ENCODE measurements around the gene PTK7.

Gene PTK7

DNA sequence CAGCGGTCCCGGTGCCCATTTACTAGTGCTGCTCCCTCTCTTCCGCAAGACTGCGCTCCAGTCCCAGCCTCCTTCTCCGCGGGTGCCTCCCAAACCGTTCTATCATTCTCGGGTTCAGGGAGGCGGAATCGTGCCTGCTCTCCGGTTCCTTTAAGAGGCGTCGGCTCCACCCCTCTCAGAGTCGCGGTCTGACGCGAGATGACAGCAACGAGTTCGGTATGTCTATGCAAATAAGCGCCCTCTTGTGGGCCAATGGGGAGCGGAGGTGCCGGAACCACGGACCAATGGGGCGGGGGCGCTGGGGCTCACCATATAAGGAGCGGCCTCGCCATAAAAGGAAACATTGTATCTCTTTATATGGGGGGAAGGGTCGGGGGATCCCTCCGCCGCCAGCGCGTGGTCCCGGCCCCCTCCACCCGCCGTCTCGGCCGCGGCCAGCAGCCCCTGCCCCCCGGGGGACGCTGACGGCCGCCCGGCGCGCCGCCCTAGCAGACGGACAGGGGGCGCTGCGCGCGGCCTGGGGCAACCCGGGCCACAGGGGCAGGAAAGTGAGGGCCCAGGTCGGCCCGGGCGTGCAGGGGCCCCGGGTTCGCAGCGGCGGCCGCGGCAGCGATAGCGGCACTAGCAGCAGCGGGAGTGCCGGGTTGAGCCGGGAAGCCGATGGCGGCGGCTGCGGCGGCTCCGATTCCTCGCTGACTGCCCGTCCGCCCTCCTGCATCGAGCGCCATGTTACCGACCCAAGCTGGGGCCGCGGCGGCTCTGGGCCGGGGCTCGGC is 95.0 kb downstream of the PTK7 start, which contains the start of gene SRF:
TSS of gene SRF (plus strand) at position 339 of the 776 bp plus-strand sequence. CDS start at position 727, 388 bp downstream.
- TF ChIP-seq, protein P1, sequence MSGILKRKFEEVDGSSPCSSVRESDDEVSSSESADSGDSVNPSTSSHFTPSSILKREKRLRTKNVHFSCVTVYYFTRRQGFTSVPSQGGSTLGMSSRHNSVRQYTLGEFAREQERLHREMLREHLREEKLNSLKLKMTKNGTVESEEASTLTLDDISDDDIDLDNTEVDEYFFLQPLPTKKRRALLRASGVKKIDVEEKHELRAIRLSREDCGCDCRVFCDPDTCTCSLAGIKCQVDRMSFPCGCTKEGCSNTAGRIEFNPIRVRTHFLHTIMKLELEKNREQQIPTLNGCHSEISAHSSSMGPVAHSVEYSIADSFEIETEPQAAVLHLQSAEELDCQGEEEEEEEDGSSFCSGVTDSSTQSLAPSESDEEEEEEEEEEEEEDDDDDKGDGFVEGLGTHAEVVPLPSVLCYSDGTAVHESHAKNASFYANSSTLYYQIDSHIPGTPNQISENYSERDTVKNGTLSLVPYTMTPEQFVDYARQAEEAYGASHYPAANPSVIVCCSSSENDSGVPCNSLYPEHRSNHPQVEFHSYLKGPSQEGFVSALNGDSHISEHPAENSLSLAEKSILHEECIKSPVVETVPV (CRISPR knock-in tag; IDR thresholded peaks at IDR 0.05): no peak
- TF ChIP-seq SNAI2 (CRISPR knock-in tag; IDR thresholded peaks at IDR 0.05): peak; percentile 87; the same call in 1 of the 2 replicates
- TF ChIP-seq PPARA (CRISPR knock-in tag; IDR thresholded peaks at IDR 0.05; ENCODE audit: borderline replicate concordance): no peak; the same call in 1 of the 2 replicates
- no peak for TF ChIP-seq ISL1 (CRISPR knock-in tag; IDR thresholded peaks at IDR 0.05)
- TF ChIP-seq, protein P2, sequence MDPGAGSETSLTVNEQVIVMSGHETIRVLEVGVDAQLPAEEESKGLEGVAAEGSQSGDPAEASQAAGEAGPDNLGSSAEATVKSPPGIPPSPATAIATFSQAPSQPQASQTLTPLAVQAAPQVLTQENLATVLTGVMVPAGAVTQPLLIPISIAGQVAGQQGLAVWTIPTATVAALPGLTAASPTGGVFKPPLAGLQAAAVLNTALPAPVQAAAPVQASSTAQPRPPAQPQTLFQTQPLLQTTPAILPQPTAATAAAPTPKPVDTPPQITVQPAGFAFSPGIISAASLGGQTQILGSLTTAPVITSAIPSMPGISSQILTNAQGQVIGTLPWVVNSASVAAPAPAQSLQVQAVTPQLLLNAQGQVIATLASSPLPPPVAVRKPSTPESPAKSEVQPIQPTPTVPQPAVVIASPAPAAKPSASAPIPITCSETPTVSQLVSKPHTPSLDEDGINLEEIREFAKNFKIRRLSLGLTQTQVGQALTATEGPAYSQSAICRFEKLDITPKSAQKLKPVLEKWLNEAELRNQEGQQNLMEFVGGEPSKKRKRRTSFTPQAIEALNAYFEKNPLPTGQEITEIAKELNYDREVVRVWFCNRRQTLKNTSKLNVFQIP (CRISPR knock-in tag; IDR thresholded peaks at IDR 0.05; ENCODE audit: borderline replicate concordance, low read depth): no peak
- TF ChIP-seq, protein P3, sequence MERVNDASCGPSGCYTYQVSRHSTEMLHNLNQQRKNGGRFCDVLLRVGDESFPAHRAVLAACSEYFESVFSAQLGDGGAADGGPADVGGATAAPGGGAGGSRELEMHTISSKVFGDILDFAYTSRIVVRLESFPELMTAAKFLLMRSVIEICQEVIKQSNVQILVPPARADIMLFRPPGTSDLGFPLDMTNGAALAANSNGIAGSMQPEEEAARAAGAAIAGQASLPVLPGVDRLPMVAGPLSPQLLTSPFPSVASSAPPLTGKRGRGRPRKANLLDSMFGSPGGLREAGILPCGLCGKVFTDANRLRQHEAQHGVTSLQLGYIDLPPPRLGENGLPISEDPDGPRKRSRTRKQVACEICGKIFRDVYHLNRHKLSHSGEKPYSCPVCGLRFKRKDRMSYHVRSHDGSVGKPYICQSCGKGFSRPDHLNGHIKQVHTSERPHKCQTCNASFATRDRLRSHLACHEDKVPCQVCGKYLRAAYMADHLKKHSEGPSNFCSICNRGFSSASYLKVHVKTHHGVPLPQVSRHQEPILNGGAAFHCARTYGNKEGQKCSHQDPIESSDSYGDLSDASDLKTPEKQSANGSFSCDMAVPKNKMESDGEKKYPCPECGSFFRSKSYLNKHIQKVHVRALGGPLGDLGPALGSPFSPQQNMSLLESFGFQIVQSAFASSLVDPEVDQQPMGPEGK (CRISPR knock-in tag; IDR thresholded peaks at IDR 0.05; ENCODE audit: borderline replicate concordance): no peak
- TF ChIP-seq TOX (CRISPR knock-in tag; IDR thresholded peaks at IDR 0.05; ENCODE audit: borderline replicate concordance): no peak
- 0 out of 2 replicates have a peak, but pooled peaks have one; percentile 58 for TF ChIP-seq ZC3H10 (CRISPR knock-in tag; IDR thresholded peaks at IDR 0.05)
- no peak for TF ChIP-seq RARB (CRISPR knock-in tag; IDR thresholded peaks at IDR 0.05)
- TF ChIP-seq OSR1 (CRISPR knock-in tag; IDR thresholded peaks at IDR 0.05): 0 out of 2 replicates have a peak, but pooled peaks have one; percentile 18
- TF ChIP-seq, protein P4, sequence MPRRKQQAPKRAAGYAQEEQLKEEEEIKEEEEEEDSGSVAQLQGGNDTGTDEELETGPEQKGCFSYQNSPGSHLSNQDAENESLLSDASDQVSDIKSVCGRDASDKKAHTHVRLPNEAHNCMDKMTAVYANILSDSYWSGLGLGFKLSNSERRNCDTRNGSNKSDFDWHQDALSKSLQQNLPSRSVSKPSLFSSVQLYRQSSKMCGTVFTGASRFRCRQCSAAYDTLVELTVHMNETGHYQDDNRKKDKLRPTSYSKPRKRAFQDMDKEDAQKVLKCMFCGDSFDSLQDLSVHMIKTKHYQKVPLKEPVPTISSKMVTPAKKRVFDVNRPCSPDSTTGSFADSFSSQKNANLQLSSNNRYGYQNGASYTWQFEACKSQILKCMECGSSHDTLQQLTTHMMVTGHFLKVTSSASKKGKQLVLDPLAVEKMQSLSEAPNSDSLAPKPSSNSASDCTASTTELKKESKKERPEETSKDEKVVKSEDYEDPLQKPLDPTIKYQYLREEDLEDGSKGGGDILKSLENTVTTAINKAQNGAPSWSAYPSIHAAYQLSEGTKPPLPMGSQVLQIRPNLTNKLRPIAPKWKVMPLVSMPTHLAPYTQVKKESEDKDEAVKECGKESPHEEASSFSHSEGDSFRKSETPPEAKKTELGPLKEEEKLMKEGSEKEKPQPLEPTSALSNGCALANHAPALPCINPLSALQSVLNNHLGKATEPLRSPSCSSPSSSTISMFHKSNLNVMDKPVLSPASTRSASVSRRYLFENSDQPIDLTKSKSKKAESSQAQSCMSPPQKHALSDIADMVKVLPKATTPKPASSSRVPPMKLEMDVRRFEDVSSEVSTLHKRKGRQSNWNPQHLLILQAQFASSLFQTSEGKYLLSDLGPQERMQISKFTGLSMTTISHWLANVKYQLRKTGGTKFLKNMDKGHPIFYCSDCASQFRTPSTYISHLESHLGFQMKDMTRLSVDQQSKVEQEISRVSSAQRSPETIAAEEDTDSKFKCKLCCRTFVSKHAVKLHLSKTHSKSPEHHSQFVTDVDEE (CRISPR knock-in tag; IDR thresholded peaks at IDR 0.05): peak; percentile 54
- no peak for TF ChIP-seq GLIS3 (CRISPR knock-in tag; IDR thresholded peaks at IDR 0.05)
- TF ChIP-seq, protein P5, sequence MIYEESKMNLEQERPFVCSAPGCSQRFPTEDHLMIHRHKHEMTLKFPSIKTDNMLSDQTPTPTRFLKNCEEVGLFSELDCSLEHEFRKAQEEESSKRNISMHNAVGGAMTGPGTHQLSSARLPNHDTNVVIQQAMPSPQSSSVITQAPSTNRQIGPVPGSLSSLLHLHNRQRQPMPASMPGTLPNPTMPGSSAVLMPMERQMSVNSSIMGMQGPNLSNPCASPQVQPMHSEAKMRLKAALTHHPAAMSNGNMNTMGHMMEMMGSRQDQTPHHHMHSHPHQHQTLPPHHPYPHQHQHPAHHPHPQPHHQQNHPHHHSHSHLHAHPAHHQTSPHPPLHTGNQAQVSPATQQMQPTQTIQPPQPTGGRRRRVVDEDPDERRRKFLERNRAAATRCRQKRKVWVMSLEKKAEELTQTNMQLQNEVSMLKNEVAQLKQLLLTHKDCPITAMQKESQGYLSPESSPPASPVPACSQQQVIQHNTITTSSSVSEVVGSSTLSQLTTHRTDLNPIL (CRISPR knock-in tag; IDR thresholded peaks at IDR 0.05; ENCODE audit: low read depth): no peak
- no peak for TF ChIP-seq BACH2 (CRISPR knock-in tag; IDR thresholded peaks at IDR 0.05; ENCODE audit: borderline replicate concordance)
- no peak for TF ChIP-seq ZFP30 (CRISPR knock-in tag; IDR thresholded peaks at IDR 0.05)
- peak; percentile 32; the same call in 1 of the 2 replicates for TF ChIP-seq ZFP3 (CRISPR knock-in tag; IDR thresholded peaks at IDR 0.05)
- no peak for TF ChIP-seq ARNTL (CRISPR knock-in tag; IDR thresholded peaks at IDR 0.05; ENCODE audit: borderline replicate concordance, low read depth)
- TF ChIP-seq ZNF8 (CRISPR knock-in tag; IDR thresholded peaks at IDR 0.05): no peak
- no peak for TF ChIP-seq ESRRG (CRISPR knock-in tag; IDR thresholded peaks at IDR 0.05)
- TF ChIP-seq TCF4 (CRISPR knock-in tag; IDR thresholded peaks at IDR 0.05; ENCODE audit: borderline replicate concordance): no peak
- TF ChIP-seq ZNF70 (CRISPR knock-in tag; IDR thresholded peaks at IDR 0.05): no peak
- TF ChIP-seq ZNF565 (CRISPR knock-in tag; conservative IDR thresholded peaks at IDR 0.05; ENCODE audit: low read depth): no peak
- TF ChIP-seq CSDC2 (CRISPR knock-in tag; IDR thresholded peaks at IDR 0.05): peak; percentile 95
- ATAC-seq: peak; percentile 71

DNA sequence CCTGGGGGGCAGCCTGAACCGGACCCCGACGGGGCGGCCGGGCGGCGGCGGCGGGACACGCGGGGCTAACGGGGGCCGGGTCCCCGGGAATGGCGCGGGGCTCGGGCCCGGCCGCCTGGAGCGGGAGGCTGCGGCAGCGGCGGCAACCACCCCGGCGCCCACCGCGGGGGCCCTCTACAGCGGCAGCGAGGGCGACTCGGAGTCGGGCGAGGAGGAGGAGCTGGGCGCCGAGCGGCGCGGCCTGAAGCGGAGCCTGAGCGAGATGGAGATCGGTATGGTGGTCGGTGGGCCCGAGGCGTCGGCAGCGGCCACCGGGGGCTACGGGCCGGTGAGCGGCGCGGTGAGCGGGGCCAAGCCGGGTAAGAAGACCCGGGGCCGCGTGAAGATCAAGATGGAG is 95.6 kb downstream of the PTK7 start:
- TF ChIP-seq ZNF70 (CRISPR knock-in tag; IDR thresholded peaks at IDR 0.05): no peak
- no peak for ATAC-seq

Data from SK-N-SH treated with all-trans-retinoic acid at 6 μM for 48 hours (cell line).